GM18861 (cell line): ENCODE results near the gene S100B.

Experiments used
- ATAC-seq: cut with Tn5 transposase; IDR thresholded peaks from one replicate; pipeline ENCODE4 v1.9.1; 2021; ENCODE audit not compliant: unreplicated experiment

Gene S100B

GRCh38 chr21:46628868-46629267 is 24.0 kb upstream of the S100B start:
- ATAC-seq: no peak

- no peak for ATAC-seq
These were observed 22.8 kb upstream of the S100B start for GRCh38 chr21:46627726-46628125.

- ATAC-seq: no peak
These were observed 22.2 kb upstream of the S100B start for GRCh38 chr21:46626975-46627501.

GRCh38 chr21:46626536-46626935 is 21.7 kb upstream of the S100B start:
- no peak for ATAC-seq

GRCh38 chr21:46625759-46626158 is 20.9 kb upstream of the S100B start:
- ATAC-seq: no peak

GRCh38 chr21:46624050-46624449 is 19.2 kb upstream of the S100B start:
- ATAC-seq: no peak

- ATAC-seq: no peak
These were observed 17.3 kb upstream of the S100B start for GRCh38 chr21:46622226-46622625.

GRCh38 chr21:46621457-46622182 is 16.7 kb upstream of the S100B start:
- no peak for ATAC-seq

GRCh38 chr21:46620846-46621245 is 16.0 kb upstream of the S100B start:
- no peak for ATAC-seq

GRCh38 chr21:46619846-46620245 is 15.0 kb upstream of the S100B start:
- no peak for ATAC-seq

- ATAC-seq: no peak
These were observed 14.0 kb upstream of the S100B start for GRCh38 chr21:46618738-46619379.

- ATAC-seq: no peak
These were observed 12.6 kb upstream of the S100B start for GRCh38 chr21:46617267-46618051.

GRCh38 chr21:46616656-46617055 is 11.8 kb upstream of the S100B start:
- ATAC-seq: no peak

- ATAC-seq: no peak
These were observed 11.2 kb upstream of the S100B start for GRCh38 chr21:46616050-46616449.

GRCh38 chr21:46613391-46613790 is 8.5 kb upstream of the S100B start:
- no peak for ATAC-seq

GRCh38 chr21:46610018-46610701 is 5.3 kb upstream of the S100B start:
- ATAC-seq: no peak

- no peak for ATAC-seq
These were observed 3.8 kb upstream of the S100B start for GRCh38 chr21:46608672-46609111.

GRCh38 chr21:46607636-46608035 is 2.8 kb upstream of the S100B start:
- no peak for ATAC-seq

- no peak for ATAC-seq
These were observed 1.5 kb upstream of the S100B start for GRCh38 chr21:46606427-46606813.

GRCh38 chr21:46605767-46606426 is 1.0 kb upstream of the S100B start:
- ATAC-seq: no peak
